Erythroblast (primary cell): Measurements from ENCODE around the gene UBASH3A.

Experiments used
- GATA1 ChIP-seq: IDR thresholded peaks from 2 replicates; pipeline ENCODE4 v1.6.1; 2011; ENCODE audit warnings: low read depth, mild to moderate bottlenecking, control low read depth, low read length, moderate library complexity
- POLR2A ChIP-seq: IDR thresholded peaks from 2 replicates; pipeline ENCODE4 v1.6.1; 2011; ENCODE audit warnings: mild to moderate bottlenecking, low read length

DNA sequence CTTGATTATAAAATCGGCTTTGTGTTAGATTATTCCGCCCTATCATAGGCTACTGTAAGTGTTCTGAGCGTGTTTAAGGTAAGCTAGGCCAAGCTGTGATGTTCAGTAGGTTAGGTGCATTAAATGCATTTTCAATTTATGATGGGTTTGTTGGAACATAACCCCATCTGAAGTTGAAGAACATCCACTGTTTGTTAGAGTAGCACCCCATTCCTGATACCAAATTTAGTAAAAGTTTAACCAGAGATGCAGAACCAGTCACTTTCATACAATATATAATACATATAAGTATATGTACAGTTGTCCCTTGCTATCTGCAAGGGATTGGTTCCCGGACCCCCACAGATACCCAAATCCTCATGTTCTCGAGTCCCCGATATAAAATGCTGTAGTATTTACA lies 16.1 kb downstream of the UBASH3A start:
- TF ChIP-seq POLR2A (no peak), GATA1 (no peak)
